OCI-LY3 (cell line): ENCODE results near the gene LDB3.

ENCODE experiments used
- CTCF ChIP-seq: fragments of 200-600, 300-600 bp; sonication (generic); IDR thresholded peaks from 2 replicates; pipeline ENCODE4 v1.5.1; 2014; ENCODE audit warnings: antibody characterized with exemption, low read length, low read depth
- EZH2phosphoT487 ChIP-seq: fragments of 200-600 bp; shearing (Covaris generic); IDR thresholded peaks from 2 replicates; pipeline ENCODE4 v1.6.1; 2018; ENCODE audit warnings: antibody characterized with exemption, mixed run types, low read depth

GRCh38 chr10:86665218-86665607 is 3.1 kb upstream of the LDB3 start:
- TF ChIP-seq CTCF (no peak), EZH2phosphoT487 (no peak)
